Testis (tissue), 2 donors: ENCODE data around the gene MTURN.

Experiments used
- CTCF ChIP-seq, 3 experiments: fragments of 450-650 bp in 2 of 3; fragments of 200-600 bp in 1 of 3; sonication (generic) in 1 of 3; IDR thresholded peaks; one replicate each; pipeline ENCODE4 v1.5.1; 2016 to 2019; ENCODE audit warnings: antibody characterized with exemption in 3 of 3, mild to moderate bottlenecking in 2 of 3, moderate library complexity in 1 of 3
- POLR2A ChIP-seq: fragments of 450-650 bp; IDR thresholded peaks from one replicate; pipeline ENCODE4 v1.6.1; 2017; ENCODE audit warnings: antibody characterized with exemption, mild to moderate bottlenecking, moderate library complexity

GRCh38 chr7:30144657-30145306 is 10.0 kb downstream of the MTURN start:
- TF ChIP-seq CTCF (IDR thresholded peaks at IDR 0.05) (no peak), POLR2A (no peak)
